Thyroid gland (tissue), 4 donors: Measurements from ENCODE around the gene CRISPLD2. TPM values are rescaled to one million over a fixed set of nuclear protein-coding genes. Genes with fewer than 3 reads are reported as not detected.
"Not testable (repeated sequence)": the region's sequence is repeated elsewhere in the genome, so short reads cannot be mapped to it uniquely, and the experiment has no call there.

Experiments
- DNase-seq, 2 donors: peaks; one replicate each; pipeline ENCODE4 v3.0.0-alpha.2; 2019
- H3K27ac ChIP-seq, 3 donors: fragments of 200-600 bp; sonication (generic); 1 replicate in 2 of 3; 2 replicates in 1 of 3; pipeline ENCODE4 v1.5.1; 2016 to 2019; ENCODE audit warnings: mild to moderate bottlenecking in 1 of 3, moderate library complexity in 1 of 3
- H3K27me3 ChIP-seq: fragments of 200-600 bp; sonication (generic); one replicate; pipeline ENCODE4 v1.5.1; 2019
- H3K36me3 ChIP-seq, 2 donors: fragments of 200-600 bp; sonication (generic); one replicate each; pipeline ENCODE4 v1.5.1; 2016 to 2019
- H3K4me1 ChIP-seq, 2 donors: fragments of 200-600 bp; sonication (generic); one replicate each; pipeline ENCODE4 v1.5.1; 2017 to 2019
- H3K4me3 ChIP-seq, 3 donors: fragments of 200-600 bp; sonication (generic); replicated peaks in 1 of 3; 1 replicate in 2 of 3; 2 replicates in 1 of 3; pipeline ENCODE4 v1.5.1; 2016; ENCODE audit warnings: mild to moderate bottlenecking in 1 of 3
- H3K9me3 ChIP-seq: fragments of 200-600 bp; sonication (generic); one replicate; pipeline ENCODE4 v1.5.1; 2017
- CTCF ChIP-seq, 6 experiments: fragments of 200-600 bp in 3 of 6; fragments of 450-650 bp in 3 of 6; sonication (generic) in 3 of 6; IDR thresholded peaks; one replicate each; pipeline ENCODE4 v1.5.1; 2016 to 2019; ENCODE audit warnings: antibody characterized with exemption in 6 of 6, mild to moderate bottlenecking in 2 of 6, inconsistent platforms in 1 of 6, moderate library complexity in 1 of 6
- POLR2A ChIP-seq, 2 donors: fragments of 450-650 bp; IDR thresholded peaks; one replicate each; pipeline ENCODE4 v1.6.1; 2017; ENCODE audit warnings: antibody characterized with exemption in 2 of 2, mild to moderate bottlenecking in 2 of 2, moderate library complexity in 1 of 2
- WGBS, 2 donors: methylation state at CpG; one replicate each; pipeline ENCODE4 v1.1.5; 2017; 5-methylcytosine and 5-hydroxymethylcytosine counted together
- intact Hi-C: fragments of 100-400 bp; cut with DNase I; formaldehyde crosslinking; loops from one replicate; pipeline ENCODE4 v1.15.1; 2023
- total RNA-seq, 4 donors: library from RNA; depleted of rRNA; stranded (reverse); fragments of >200 nt; gene quantifications; one replicate each; pipeline ENCODE4 v1.2.3, GENCODE V29; 2016

Gene CRISPLD2
- total RNA-seq, 4 donors from 2014 or later = 48.0 to 261 (median 108) TPM

GRCh38 chr16:84932681-84933080, 112.9 kb downstream of the CRISPLD2 start:
- H3K9me3 ChIP-seq = no peaks in the 10 kb centered on the region
- H3K4me1 ChIP-seq = peaks cover 0 to 7% of the 10 kb centered on the region in 2 donors
- 87 to 89% methylated on average over 5 of the region's 5 CpGs for WGBS, 2 donors
- TF ChIP-seq CTCF (IDR thresholded peaks at IDR 0.05) (no peak), POLR2A (IDR thresholded peaks at IDR 0.05) (no peak)
- no peaks in the 10 kb centered on the region for H3K27me3 ChIP-seq
- no peak overlapping the region for H3K4me3 ChIP-seq
- no peak overlapping the region for H3K27ac ChIP-seq
- intact Hi-C loops = no loop called here
- DNase-seq = no peak
- H3K36me3 ChIP-seq = no peaks in the 10 kb centered on the region

GRCh38 chr16:84933774-84934631, 114.2 kb downstream of the CRISPLD2 start:
- Histone ChIP-seq H3K27me3 (no peaks in the 10 kb centered on the region), H3K36me3 (no peaks in the 10 kb centered on the region), H3K27ac (peak overlapping the region in 1 of 3 donors; percentile 12), H3K4me1 (peaks cover 0 to 5% of the 10 kb centered on the region in 2 donors), H3K9me3 (no peaks in the 10 kb centered on the region), H3K4me3 (no peak overlapping the region)
- WGBS, 2 donors = 74 to 75% methylated on average over 24 to 27 of the region's 29 CpGs
- no peak for TF ChIP-seq POLR2A (IDR thresholded peaks at IDR 0.05)
- TF ChIP-seq CTCF (IDR thresholded peaks at IDR 0.05) = no peak
- intact Hi-C loops = no loop called here
- DNase-seq = peak; percentile 37 to 41

- no peaks in the 10 kb centered on the region for H3K27me3 ChIP-seq
- H3K9me3 ChIP-seq = no peaks in the 10 kb centered on the region
- TF ChIP-seq CTCF (IDR thresholded peaks at IDR 0.05) = no peak
- WGBS, 2 donors = 76 to 78% methylated on average over 9 of the region's 9 CpGs
- no peaks in the 10 kb centered on the region for H3K4me1 ChIP-seq
- intact Hi-C loops = no loop called here
- H3K27ac ChIP-seq = no peak overlapping the region
- no peaks in the 10 kb centered on the region for H3K36me3 ChIP-seq
- no peak for DNase-seq
- H3K4me3 ChIP-seq = no peak overlapping the region
Measured at GRCh38 chr16:84937196-84938005, 117.6 kb downstream of the CRISPLD2 start.

GRCh38 chr16:84938616-84939015, 118.8 kb downstream of the CRISPLD2 start:
- H3K9me3 ChIP-seq, H3K4me1 ChIP-seq, intact Hi-C loops, H3K27me3 ChIP-seq, H3K27ac ChIP-seq, DNase-seq, H3K36me3 ChIP-seq, H3K4me3 ChIP-seq: not testable (repeated sequence)
- WGBS, 2 donors = 77 to 82% methylated on average over 6 of the region's 6 CpGs

- no peak overlapping the region for H3K4me3 ChIP-seq
- H3K36me3 ChIP-seq = no peaks in the 10 kb centered on the region
- no peaks in the 10 kb centered on the region for H3K27me3 ChIP-seq
- H3K9me3 ChIP-seq = no peaks in the 10 kb centered on the region
- intact Hi-C loops = no loop called here
- H3K4me1 ChIP-seq = no peaks in the 10 kb centered on the region
- no peak overlapping the region for H3K27ac ChIP-seq
- no peak for DNase-seq
- no peak for TF ChIP-seq CTCF (IDR thresholded peaks at IDR 0.05)
- no peak for TF ChIP-seq POLR2A (IDR thresholded peaks at IDR 0.05)
- 78 to 84% methylated on average over 26 to 31 of the region's 41 CpGs for WGBS, 2 donors
Measured at GRCh38 chr16:84940670-84941551, 121.1 kb downstream of the CRISPLD2 start.
